GM12864 (cell line): ENCODE results near the gene SLC9C2.
A peak's percentile ranks its signal among the peaks of the same experiment; 100 is the strongest.

Source experiments
- DNase-seq: peaks from one replicate; pipeline ENCODE4 v3.0.0-alpha.2; 2011; ENCODE audit warnings: low read depth
- H3K4me3 ChIP-seq: 2 replicates; pipeline ENCODE4 v1.5.1; 2011; ENCODE audit warnings: mild to moderate bottlenecking, low read depth, low read length, control low read depth
- TF ChIP-seq, protein P1 (sequence below): IDR thresholded peaks from 2 replicates; pipeline ENCODE4 v1.5.1; 2011; ENCODE audit warnings: low read depth, mild to moderate bottlenecking, moderate library complexity, low read length, control low read depth, inconsistent platforms; ENCODE audit errors: missing control alignments

SLC9C2 gene

DNA sequence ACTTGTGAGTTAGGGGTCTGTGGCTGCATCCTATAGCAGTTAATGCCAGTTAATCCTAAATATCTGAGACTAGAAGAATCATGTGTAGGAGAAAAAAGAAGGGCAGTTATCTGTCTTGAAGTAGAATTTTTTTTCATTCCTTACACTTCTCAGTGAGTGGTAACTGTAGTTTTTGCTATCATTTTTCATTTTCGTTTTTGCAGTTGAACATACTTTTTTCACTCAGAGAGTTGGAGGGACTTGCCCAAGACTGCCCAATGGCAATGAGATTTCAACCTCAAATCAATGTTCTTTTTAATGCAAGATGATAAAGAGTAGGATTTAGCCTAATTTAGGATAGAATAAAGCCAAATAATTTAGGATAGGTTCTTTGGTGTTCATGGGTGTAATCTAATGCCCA lies 120.2 kb downstream of the SLC9C2 start:
- DNase-seq, result no peak
- H3K4me3 ChIP-seq, result no peak overlapping the region
- TF ChIP-seq, protein P1, sequence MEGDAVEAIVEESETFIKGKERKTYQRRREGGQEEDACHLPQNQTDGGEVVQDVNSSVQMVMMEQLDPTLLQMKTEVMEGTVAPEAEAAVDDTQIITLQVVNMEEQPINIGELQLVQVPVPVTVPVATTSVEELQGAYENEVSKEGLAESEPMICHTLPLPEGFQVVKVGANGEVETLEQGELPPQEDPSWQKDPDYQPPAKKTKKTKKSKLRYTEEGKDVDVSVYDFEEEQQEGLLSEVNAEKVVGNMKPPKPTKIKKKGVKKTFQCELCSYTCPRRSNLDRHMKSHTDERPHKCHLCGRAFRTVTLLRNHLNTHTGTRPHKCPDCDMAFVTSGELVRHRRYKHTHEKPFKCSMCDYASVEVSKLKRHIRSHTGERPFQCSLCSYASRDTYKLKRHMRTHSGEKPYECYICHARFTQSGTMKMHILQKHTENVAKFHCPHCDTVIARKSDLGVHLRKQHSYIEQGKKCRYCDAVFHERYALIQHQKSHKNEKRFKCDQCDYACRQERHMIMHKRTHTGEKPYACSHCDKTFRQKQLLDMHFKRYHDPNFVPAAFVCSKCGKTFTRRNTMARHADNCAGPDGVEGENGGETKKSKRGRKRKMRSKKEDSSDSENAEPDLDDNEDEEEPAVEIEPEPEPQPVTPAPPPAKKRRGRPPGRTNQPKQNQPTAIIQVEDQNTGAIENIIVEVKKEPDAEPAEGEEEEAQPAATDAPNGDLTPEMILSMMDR, result no peak

DNA sequence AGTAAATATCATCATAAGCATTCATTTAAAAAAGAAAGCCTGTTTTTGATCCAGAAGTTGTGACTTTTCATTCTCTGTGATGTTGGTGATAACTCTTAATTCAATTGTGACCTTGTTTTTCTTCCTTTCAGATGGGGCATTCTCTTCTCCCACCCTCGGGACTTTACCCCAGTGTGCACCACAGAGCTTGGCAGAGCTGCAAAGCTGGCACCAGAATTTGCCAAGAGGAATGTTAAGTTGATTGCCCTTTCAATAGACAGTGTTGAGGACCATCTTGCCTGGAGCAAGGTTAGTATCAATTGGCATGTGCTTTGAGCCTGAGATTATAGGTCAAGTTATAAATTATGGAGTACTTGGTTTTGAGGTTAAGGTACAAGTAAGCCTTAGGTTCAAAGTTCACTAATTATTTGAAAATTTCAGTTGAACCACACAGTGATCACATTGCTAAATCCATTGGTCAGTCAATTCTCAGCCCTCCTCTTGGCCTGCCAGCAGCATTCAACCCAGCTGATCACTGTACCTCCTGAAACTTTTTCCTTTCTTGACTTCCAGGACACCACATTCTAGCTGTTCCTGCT lies 121.6 kb downstream of the SLC9C2 start:
- no peak for DNase-seq
- H3K4me3 ChIP-seq, result no peak overlapping the region
- TF ChIP-seq, protein P1, result no peak

DNA sequence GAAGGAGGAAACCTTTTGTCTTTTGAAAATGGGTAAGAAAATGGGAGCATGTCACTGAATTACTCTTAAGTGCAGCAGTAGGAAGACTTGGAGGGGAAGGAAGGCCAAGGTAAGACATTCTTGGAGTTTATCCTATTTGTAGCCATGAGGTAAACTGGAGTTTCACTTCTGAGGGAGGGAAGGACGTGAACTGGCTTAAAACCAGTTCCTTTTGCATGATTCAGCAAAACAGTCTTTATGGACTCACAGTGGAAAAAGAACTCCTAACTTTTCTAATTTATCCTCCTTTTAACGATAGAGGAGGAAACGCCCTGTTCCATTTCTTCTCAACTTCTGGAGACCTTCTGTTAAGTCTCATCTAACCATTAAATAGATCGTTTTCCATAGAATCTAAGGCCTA lies 123.2 kb downstream of the SLC9C2 start:
- no peak overlapping the region for H3K4me3 ChIP-seq
- DNase-seq, result no peak
- TF ChIP-seq, protein P1, result no peak

DNA sequence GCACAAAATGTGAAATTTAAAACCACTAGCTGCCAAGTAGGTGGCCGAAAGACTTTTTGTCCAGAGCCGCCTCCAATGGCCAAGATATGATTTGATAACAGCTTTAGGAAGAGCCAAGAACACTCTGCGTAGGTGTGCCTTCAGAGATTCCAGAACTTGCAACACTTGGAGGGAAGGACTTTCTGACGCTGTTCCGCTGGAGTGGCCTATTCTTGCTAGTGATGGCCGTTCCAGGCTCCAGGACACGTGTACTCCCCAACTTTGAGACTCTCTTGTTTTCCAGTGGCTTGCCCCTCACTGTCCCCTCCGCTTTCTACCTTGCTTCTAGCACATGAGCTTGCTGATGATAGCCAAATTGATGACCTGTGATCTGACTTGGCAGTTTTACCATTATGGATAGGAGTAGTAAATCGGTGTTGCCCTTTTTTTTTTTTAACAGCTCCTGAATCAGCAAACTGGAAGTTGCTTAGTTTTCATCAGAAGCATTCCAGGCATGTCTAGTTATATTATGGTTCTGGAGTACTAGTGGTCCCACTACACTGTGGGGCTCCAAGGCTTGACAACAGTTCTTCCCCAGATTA lies 124.7 kb downstream of the SLC9C2 start:
- TF ChIP-seq, protein P1, result no peak
- peak overlapping the region; percentile 88 for H3K4me3 ChIP-seq
- DNase-seq, result no peak

DNA sequence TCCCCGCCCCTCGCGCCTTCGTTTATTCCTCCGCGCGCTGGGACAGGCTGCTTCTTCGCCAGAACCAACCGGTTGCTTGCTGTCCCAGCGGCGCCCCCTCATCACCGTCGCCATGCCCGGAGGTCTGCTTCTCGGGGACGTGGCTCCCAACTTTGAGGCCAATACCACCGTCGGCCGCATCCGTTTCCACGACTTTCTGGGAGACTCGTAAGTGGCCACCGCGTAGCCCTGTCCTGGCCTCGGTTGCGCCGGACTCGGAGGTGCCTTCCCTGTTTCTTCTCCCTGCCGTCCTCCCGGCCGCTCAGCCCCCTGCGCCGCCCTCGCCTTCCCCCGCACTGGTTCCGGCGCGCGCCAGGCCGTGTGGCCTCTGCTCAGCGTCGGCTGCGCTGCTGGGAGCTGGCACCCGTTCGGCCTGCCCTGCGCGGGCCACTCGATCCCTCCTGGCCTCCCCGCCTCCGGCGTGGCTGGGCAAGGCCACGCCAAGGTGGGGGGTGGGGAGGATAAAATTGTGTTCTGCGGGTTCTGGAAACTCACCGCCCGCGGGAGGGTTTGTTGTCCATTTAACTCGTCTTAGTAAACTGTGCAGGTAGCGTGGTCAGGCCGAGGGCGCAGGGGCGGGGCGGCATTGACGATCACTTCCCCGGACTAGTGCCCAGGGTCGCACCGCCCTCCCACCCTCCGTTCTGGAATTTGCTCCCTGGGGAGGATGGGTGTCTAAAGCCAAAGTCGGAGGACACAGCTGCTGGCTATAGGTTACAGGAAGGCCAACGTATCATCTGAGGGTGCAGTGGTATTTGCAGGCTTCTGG lies 125.4 kb downstream of the SLC9C2 start, which contains the start of gene PRDX6:
Gene PRDX6 (plus strand): TSS at position 50 of the 808 bp plus-strand sequence. CDS start 63 bp downstream, at position 113.
- TF ChIP-seq, protein P1, result no peak
- peak; percentile 35 for DNase-seq
- H3K4me3 ChIP-seq, result peak within 1 kb of the TSS; percentile 99

DNA sequence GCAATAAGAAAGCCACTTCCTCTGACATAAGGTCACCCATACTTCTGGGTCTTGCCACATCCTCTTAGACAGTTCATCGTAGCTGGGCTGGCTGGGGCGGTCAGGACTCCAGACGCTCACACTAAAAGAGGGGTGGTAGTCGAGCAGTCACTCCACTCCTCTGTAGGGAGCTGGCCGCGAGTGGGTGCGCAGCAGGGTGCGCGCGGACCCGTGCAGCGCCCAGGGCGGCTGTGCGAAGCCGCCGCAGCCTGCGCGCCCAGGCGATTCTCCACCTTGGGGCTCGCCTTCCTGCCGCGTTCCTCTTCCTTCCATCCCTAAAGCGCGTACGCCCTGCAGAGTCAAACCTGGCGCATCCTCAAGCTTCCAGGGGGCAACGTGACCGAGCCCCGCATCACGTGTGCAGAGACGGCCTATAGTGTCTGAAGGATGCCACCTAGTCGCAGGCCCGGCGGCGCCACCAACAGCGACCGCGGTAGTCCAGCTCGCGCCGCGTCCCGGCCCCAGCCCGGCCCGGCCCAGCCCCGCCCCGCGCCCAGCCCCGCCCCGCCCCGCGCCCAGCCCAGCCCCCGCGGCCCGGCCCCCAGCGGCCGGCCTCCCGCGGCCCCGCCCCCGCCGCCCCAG lies 126.1 kb downstream of the SLC9C2 start:
- TF ChIP-seq, protein P1, result no peak

More for the DNA sequence above, 126.1 kb downstream of the SLC9C2 start:
- peak; percentile 80 for DNase-seq
- H3K4me3 ChIP-seq, result peak overlapping the region; percentile 99
